Measurements from ENCODE around the gene RGR.

GRCh38 chr10:84294766-84295447 lies 50.1 kb downstream of the RGR start:
- no peak for TF ChIP-seq POLR2A (IDR thresholded peaks at IDR 0.05)
- TF ChIP-seq, protein P1, sequence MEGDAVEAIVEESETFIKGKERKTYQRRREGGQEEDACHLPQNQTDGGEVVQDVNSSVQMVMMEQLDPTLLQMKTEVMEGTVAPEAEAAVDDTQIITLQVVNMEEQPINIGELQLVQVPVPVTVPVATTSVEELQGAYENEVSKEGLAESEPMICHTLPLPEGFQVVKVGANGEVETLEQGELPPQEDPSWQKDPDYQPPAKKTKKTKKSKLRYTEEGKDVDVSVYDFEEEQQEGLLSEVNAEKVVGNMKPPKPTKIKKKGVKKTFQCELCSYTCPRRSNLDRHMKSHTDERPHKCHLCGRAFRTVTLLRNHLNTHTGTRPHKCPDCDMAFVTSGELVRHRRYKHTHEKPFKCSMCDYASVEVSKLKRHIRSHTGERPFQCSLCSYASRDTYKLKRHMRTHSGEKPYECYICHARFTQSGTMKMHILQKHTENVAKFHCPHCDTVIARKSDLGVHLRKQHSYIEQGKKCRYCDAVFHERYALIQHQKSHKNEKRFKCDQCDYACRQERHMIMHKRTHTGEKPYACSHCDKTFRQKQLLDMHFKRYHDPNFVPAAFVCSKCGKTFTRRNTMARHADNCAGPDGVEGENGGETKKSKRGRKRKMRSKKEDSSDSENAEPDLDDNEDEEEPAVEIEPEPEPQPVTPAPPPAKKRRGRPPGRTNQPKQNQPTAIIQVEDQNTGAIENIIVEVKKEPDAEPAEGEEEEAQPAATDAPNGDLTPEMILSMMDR (IDR thresholded peaks at IDR 0.05) = no peak
